Activated CD4-positive, alpha-beta T cell treated with anti-CD3 and anti-CD28 coated beads, Interleukin-2, amount 50 U/mL, for 4 hours (primary cell): ENCODE data around the gene BPIFA2.

Experiments
- DNase-seq, 2 experiments: peaks; one replicate each; pipeline ENCODE4 v3.0.0-alpha.2; 2020

Gene BPIFA2

DNA sequence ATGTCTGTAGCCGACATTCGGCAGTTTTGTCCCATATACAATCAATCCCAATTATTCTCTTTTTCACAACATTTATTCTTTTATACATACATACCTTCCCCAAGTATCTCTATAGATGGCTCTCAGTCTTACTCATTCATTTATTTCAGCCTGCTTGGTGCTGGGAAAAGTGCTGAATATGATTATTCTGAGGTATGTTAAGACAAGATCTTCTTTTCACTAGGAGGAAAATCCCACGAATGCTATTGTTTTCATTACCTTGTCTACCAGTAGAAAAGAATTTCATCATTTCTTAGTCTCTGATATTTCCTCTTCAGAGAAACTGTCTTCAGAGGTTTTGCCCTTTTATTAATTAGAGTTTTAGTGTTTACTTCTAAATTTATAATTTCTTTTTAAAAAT lies 35.5 kb downstream of the BPIFA2 start:
- no peak for DNase-seq

DNA sequence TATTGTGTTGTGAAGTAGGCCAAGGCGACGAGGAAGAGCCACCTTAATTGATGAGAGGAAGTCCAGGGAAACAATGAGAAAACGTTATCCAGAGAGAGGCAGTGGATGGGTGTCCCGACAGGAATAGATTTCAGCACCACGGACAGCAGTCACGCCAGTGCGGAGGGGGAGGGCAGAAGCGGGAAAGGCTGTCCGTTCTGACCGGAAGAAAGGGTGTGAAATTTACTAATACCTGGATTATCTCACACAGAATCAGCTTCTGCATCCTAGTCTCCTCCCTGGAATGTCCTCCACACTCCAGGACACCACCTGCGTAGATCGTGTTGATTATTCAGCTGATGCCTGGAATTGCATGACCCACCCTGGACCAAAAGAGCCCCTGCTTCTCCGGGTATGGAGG lies 41.8 kb downstream of the BPIFA2 start:
- DNase-seq: peak; percentile 1 to 10

DNA sequence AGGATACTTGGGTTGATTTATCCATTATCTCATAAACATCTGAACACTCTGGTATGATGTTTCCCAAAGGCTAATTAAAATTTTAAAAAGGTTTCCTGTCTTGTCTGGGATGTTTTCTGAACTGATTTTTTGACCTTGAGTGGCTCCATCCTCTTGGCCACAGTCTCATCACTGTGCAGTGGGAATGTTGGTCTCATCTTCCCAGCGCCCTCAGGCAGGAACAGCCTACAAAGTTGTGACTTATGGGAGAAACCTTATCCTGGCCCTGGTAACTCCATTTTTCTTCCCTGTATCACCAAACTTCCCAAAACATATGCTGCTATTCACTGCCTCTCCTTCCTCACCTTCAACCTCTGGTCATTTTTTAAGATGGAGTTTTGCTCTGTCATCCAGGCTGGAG lies 42.4 kb downstream of the BPIFA2 start:
- DNase-seq: no peak

DNA sequence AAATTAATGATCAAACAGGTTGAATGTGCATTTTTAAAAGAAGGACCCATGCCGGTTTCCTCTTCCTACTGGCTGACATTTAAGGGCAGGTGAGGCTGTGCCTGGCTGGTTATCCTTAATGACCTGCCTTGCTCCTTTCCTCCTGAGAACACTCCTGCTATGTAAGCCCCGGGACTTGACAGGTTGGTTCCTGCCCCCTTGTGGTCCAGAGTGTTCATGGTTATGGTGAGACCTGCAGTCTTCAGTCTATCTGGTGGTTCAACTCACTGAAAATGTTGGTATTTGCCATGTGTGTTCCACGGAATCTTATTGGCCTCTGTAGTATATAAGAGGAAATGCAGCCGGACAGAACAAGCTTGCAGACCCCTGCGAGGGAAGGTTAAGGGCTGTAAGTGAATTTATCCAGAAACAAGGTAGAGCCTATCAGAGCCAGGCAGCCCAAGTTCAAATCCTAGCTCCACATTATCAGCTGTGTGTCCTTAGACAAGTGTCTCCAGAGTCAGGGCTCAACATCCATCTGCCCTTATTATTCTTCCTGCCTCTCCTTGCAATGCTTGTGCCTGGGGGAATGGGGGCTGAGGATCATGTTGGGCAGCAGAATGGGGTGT lies 44.0 kb downstream of the BPIFA2 start:
- peak in 1 of 2 experiments; percentile 7 for DNase-seq

DNA sequence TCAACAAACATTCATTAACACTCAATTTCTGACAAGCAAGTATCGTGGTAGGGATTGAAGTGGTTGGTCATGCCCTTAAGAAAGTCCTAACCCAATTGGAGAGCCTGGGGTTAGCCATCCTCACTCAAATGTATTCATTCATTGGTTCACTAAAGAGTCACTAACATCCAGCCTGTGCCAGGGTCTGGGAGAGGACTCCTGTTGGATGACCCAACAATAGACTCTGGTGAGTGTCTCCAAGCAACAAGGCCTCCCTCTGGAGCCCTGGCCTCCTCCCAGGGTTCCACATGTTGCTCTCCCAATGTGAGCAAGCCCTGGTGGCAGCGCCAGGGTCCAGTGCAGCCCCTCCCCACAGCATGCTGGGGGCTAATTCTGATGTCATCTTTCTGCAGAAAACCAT lies 49.1 kb downstream of the BPIFA2 start, which contains the start of gene BPIFA3:
TSS of gene BPIFA3 (plus strand) at position 301 of the 400 bp plus-strand sequence. CDS start 185 bp downstream, outside the sequence.
- no peak for DNase-seq

DNA sequence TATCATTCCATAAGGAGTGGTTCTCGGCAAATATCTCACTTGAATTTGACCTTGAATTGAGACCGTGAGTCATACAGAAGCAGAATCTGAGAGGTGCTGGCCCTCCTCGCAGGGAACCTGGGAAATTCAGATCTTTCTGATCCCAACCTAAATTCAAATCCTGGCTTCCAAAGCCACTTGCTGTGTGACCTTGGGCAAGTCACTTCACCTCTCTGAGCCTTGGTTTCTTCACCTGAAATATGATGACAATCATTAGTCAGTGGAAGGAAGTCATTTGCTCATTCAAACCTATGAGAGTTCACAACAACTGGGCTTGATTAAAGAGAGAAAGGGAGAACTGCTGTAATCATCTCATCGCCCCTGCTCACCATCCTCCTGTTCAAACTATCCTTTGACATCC lies 56.4 kb downstream of the BPIFA2 start:
- no peak for DNase-seq

DNA sequence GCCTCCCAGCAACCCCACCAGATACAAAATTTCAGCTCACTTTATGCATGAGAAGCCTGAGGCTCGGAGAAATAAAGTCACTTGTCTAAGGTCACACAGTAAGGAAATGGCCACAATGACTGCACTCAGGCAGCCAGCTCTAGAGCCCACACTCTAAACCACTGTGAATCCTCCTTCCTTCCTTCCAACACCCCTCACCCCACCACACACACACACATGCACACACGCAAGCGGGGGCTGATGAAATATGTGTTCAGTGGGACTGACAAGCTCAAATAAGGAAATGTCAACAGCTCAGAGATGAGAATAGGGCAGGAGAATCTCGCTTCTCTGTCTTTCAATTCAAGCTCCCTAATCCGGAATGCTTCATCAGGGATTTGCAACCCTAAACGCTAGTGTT lies 61.9 kb downstream of the BPIFA2 start:
- no peak for DNase-seq
